NOMO-1 treated with DMSO at 0.1 percent for 48 hours (cell line): ENCODE results near the gene SCO2.

Experiments
- DNase-seq: peaks from one replicate; lab custom pipeline; 2025; ENCODE audit not compliant: unreplicated experiment; lab: John Stamatoyannopoulos, UW

Gene SCO2

DNA sequence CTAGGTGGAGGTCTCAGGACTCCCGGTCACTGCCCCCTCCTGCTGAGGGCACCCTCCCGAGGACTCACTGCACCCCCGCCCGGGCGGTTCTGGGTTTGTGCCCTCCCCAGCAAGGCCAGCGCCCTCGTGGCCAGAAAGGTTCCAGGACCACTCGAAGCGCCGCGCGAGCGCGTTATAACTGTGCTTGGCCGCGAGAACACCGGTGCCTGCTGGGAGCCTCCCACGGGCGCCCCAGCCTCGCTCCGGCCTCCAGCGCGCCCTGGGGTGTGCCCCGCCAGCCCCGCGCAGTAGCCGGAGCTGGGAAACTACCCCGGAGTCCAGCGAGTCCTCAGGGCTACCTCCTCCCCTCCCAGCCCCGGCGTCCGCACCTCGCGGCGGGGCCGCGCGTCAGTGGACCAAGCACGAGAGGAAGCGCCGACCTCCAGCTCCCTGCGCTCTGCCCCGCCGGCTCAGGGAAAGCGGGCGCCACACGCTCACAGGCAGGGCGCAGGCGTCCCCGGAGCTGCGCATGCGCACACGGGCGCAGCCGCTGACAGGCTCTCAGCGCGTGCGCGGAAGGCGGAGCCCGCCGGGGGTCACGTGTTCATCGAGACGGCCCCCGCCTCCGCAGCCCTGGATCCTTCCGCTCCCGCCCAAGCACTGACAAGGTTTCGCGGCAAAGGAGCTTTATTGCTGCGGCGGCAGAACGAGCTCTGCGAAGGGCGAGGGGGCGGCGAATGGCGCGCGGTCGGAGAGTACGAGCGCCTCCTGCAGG is at the start of gene SCO2:
TSS of gene SCO2 (minus strand) at position 495 of the 754 bp plus-strand sequence. CDS start 1,187 bp downstream, outside the sequence.
- DNase-seq = peak; percentile 94

DNA sequence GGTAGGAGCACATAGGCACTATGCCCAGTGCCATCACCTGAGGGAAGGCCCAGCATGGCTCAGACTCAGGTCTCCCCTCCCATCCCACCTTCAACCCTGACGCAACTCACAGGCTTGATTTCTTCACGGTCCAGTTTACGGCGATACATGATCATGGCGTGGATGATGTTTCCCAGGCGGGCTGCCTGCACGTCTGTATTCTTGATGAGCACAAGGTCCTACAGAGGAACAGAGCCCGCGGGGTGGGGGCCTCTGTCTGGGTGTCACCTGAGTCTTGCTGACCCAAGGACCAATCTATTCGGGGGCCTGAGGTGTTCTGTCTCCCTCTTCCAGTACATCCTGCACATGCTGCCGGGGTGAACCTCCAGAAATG is 49.0 kb upstream of the SCO2 start:
- DNase-seq = no peak

DNA sequence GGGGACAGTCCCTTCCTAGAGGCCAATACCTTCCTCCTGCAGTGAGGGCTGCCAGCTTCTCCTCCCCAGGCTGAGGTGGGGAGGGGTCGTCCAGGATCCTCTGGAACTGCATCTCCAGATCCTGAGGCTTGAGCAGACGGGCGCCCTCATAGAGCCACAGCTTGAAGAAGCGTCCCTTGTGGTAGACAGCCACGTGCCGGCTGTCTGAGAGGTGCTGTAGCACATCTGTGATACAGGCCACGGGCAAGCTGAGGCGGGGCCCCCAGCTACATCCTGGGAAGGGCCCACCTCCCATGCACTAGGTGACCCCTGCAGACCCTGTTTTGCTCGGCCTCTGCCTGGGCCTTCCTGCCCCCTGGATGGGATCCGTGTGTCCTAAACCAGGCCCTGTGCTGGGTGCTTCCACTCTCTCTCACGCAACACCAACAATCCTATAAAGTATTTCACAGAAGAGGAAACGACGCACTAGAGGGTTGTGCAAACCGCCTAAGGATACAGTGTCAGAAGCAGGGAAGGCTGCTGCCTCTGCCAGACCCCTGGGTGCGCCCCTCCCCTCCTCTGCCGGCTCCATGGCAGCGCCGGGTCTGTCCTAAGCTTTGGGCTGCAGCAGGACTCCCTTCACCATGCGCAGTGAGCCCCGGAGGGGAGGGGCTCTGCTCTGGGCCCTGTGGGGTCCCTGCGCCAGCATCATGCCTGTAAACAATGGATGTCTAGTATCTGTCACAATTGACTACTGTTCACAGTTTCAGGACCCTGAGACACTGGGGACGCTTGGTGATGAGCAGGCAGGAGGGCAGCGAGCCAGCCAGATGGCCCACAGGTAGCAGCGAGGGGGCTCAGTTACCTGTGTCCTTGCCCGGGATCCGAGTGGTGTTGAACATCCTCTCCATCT is 48.3 kb upstream of the SCO2 start:
- DNase-seq = no peak

GRCh38 chr22:50572965-50573364 is 47.6 kb upstream of the SCO2 start:
- no peak for DNase-seq

DNA sequence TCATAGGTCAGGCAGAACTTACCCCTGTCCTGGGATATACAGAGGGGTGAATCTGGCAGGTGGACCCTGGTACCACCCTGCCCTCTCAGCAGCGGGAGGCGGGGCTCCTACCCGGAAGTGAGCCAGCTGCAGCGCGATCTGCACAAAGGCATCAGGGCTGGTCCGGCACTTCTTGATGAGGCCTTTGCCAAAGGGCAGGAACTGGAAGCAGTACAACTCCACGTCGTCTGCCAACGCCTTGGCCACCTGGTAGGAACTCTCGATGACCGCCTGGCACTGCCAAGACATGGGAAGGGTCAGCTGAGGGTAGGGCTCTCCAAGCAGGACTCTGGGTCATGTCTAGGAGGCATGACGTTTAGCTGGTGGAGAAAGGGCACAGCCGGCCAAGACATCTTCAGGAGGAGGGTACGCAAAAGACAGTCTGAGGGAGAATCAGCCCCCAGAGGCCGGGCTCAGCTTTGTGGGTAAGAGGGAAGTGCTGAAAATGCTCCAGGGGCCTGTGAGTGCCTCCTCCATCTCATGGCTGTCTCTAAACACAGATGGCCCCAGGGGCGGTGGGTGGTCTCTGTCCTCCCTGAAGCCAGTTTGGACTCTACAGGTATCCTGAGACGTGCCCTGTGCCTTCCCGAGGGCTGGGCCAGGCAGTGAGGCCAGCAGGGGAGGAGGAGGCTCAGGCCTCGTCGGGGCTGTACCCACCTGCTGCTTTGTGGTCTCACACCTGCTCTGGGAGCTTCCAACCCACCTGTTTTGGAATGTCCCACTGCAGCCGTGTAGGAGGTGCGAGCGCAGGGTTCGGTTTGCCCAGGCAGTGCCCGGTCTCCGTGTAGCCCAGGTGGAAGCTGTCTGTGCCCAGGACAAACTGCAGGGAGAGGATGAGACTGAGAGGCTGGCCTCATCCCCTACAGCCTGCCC is 46.1 kb upstream of the SCO2 start:
- DNase-seq = no peak

- DNase-seq = no peak
Measured at GRCh38 chr22:50570861-50571260, 45.5 kb upstream of the SCO2 start.

- DNase-seq = no peak
Measured at GRCh38 chr22:50569896-50570535, 44.6 kb upstream of the SCO2 start.

DNA sequence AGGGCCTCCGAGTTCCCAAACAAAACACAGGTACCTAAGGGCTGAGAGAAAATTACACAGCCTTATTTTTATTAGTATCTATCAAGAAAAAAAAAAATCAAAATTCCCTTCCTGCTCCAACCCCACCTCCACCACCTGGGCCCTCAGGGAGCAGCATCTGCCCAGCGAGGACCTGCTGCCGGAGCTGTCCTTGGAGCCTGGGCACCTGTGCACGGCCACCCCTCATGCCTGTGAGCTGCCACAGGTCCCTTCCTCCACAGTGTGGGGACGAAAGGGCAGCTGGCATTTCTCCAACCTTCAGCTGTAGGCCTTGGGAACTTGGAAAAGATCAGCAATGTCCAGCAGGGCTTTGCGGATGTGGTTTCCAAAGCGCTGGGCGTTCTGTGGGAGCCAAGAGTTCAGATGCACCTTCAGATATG is 43.7 kb upstream of the SCO2 start:
- no peak for DNase-seq

DNA sequence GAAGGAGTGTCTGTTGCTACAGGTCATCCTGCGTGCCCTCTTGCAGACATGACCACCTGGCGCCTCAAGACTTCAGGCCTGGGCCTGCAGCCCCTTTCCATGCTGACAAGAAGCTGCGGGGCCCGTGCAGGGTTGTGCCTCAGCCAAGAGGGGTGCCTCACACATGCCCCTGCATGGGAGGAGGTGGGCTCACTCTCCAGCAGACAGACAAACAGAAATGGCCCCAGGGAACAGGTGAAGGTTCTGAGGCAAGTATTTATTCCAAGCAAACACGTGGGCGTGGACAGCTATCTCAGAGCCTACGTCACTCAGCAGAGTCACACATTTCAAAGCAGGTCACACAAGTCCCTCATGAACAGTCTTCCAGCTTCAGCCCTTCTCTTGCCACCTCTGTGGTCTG is 43.2 kb upstream of the SCO2 start:
- no peak for DNase-seq

GRCh38 chr22:50567721-50568252 is 42.4 kb upstream of the SCO2 start:
- DNase-seq = no peak

GRCh38 chr22:50564289-50564688 is 38.9 kb upstream of the SCO2 start:
- DNase-seq = no peak

DNA sequence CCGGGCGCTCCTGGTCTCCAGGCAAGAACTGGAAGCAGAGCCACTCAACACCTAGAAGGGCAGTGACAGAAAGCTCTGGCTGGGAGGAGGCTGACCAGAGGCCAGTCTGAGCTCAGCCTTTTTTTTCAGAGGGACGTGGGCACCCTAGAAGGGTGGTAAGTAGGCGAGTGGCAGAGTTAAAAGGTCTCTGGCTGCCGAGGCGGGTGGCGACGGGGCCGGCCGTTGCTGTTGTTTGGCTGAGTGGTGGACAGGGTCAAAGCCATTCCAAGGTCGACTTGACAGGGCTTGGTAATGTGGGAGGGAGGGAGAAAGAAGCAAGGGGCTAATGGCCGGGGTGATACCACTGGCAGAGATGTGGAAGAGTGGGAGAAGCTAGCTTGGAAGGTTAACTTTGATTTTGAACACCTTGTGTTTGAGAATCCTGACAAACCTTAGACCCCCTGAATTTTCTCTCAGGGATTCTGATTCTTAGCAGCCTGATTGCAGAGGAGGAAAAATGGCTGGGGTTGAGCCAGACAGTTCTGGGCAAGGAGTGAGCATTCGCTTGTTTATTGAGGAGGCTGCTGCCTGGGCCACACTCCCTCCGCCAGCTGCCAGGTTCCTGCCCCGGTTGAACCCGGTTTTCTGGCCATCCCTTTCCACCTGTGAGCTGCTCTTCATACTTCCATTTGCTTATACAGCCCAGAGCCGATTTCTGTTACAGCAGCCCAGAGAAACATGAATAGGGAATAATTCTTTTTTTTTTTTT is 38.2 kb upstream of the SCO2 start:
- no peak for DNase-seq

GRCh38 chr22:50562523-50563412 is 37.4 kb upstream of the SCO2 start, which contains the start of gene SYCE3:
Gene SYCE3 (minus strand): TSS chr22:50562919. CDS start chr22:50556405, 6,514 bp downstream.
- peak; percentile 95 for DNase-seq

- DNase-seq = no peak
Measured at GRCh38 chr22:50561401-50562358, 36.3 kb upstream of the SCO2 start.

DNA sequence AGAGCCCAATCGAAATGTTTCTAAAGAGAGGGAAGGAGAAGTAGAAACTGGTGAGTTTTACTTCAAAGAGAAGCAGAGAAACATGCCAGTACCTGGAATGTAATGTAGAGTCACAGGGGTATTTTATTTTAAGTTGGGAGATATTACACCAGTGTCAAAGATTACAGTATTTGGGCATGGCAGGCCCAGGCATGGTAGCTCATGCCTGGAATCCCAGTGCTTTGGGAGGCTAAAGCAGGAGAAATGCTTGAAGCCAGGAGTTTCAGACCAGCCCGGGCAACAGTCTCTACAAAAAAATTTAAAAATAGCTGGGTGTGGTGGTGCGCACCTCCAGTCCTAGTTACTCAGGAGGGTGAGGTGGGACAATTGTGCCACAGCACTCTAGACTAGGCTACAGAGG is 34.6 kb upstream of the SCO2 start:
- DNase-seq = no peak

- no peak for DNase-seq
Measured at GRCh38 chr22:50556703-50557102, 31.3 kb upstream of the SCO2 start.

DNA sequence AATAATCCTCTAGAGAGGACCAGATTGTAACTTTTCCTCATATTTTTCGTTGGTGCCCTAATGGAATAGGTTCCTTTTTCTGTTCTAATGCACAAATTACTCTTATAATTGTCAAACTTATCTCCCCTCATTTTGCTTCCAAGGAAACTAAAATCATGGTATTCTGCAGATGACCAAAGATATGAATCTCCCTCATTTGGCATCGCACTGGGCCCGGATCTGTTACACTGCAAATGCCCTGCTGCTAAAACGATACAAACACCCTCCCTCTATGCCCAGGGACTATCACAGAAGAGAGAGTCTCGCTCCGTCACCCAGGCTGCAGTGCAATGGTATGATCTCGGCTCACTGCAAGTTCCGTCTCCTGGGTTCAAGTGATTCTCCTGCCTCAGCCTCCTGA is 27.9 kb upstream of the SCO2 start:
- DNase-seq = no peak
